22Rv1 (cell line): ENCODE data around the gene SPATA13.

ENCODE experiments used
- H3K27ac ChIP-seq: fragments of 450-650 bp; 2 replicates; pipeline ENCODE4 v1.5.1; 2017
- ZFX ChIP-seq: fragments of 450-650 bp; IDR thresholded peaks from 2 replicates; pipeline ENCODE4 v1.6.1; 2017; ENCODE audit warnings: antibody characterized with exemption, borderline replicate concordance
- TF ChIP-seq, protein P1 (sequence below): fragments of 450-650 bp; IDR thresholded peaks from 2 replicates; pipeline ENCODE4 v1.5.1; 2017; ENCODE audit warnings: mild to moderate bottlenecking

SPATA13 gene

GRCh38 chr13:24287748-24288287, 127.3 kb downstream of the SPATA13 start:
- H3K27ac ChIP-seq, result no peak overlapping the region
- TF ChIP-seq ZFX, result no peak
- TF ChIP-seq, protein P1, sequence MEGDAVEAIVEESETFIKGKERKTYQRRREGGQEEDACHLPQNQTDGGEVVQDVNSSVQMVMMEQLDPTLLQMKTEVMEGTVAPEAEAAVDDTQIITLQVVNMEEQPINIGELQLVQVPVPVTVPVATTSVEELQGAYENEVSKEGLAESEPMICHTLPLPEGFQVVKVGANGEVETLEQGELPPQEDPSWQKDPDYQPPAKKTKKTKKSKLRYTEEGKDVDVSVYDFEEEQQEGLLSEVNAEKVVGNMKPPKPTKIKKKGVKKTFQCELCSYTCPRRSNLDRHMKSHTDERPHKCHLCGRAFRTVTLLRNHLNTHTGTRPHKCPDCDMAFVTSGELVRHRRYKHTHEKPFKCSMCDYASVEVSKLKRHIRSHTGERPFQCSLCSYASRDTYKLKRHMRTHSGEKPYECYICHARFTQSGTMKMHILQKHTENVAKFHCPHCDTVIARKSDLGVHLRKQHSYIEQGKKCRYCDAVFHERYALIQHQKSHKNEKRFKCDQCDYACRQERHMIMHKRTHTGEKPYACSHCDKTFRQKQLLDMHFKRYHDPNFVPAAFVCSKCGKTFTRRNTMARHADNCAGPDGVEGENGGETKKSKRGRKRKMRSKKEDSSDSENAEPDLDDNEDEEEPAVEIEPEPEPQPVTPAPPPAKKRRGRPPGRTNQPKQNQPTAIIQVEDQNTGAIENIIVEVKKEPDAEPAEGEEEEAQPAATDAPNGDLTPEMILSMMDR, result no peak

DNA sequence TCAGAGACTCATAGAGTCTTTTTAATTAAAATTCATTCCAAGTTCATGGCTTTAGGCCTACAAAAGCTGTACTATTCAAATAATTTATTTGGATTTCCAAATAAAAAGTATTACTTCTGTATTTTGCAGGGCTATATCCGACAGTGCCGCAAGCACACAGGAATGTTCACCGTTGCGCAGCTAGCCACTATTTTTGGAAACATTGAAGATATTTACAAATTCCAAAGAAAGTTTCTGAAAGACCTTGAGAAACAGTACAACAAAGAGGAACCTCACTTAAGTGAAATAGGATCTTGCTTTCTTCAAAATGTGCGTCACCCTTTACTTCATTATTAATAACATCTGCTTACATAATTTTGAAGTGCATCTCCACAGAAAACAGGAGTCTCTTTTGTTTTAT, 128.3 kb downstream of the SPATA13 start:
- no peak overlapping the region for H3K27ac ChIP-seq
- TF ChIP-seq ZFX, result no peak
- TF ChIP-seq, protein P1, result no peak

DNA sequence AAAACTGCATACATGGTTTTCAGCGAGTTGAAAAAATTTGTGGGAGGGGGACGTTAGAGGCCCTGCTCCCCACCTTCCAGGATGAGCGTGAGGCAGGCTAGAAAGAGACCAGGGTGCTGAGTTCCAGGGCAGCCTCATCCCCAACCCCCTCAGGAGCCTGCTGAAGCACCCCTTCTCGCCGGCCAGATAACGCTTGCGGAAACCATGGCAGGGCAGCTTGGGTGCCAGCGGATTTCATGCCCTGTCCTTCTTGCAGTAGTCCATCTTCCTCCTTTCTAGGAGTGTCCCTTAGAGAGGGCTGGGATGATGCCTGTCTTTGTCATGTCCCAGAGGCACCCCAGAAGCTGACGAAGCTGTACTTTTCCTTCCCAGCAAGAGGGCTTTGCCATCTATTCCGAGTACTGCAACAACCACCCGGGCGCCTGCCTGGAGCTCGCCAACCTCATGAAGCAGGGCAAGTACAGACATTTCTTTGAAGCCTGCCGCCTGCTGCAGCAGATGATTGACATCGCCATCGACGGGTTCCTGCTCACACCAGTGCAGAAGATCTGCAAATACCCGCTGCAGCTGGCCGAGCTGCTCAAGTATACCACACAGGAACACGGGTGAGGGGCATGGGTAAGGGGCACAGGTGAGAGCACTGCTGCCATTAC, 129.9 kb downstream of the SPATA13 start:
- H3K27ac ChIP-seq, result no peak overlapping the region

GRCh38 chr13:24292481-24292880, 132.0 kb downstream of the SPATA13 start:
- no peak overlapping the region for H3K27ac ChIP-seq
- no peak for TF ChIP-seq ZFX
- TF ChIP-seq, protein P1, result no peak

More for the DNA sequence above, 129.9 kb downstream of the SPATA13 start:
- TF ChIP-seq ZFX, result no peak
- TF ChIP-seq, protein P1, result no peak

- H3K27ac ChIP-seq, result no peak overlapping the region
- TF ChIP-seq, protein P1, result no peak
- TF ChIP-seq ZFX, result no peak
Measured at GRCh38 chr13:24293746-24294145, 133.2 kb downstream of the SPATA13 start.

GRCh38 chr13:24299488-24300114, 139.1 kb downstream of the SPATA13 start:
- H3K27ac ChIP-seq, result no peak overlapping the region
- no peak for TF ChIP-seq ZFX
- TF ChIP-seq, protein P1, result no peak

DNA sequence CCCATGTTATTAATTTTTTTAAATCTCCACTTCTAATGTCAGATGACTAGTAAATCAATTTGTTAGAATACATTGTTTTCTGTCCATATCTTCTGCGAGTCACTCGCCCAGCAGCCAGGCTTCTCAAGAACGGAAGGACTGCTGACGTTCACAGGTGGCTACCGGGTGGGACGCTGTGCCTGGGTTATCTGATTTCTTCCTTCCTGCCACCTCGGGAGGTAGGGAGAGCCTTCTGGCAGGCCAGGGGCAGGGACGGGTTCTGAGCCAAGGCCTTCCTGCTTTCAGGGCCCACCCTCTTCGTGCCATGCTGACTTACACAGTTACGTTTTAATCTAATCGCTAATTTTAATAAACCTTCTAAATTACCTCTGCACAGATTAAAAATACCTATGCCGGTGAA, 140.9 kb downstream of the SPATA13 start:
- TF ChIP-seq, protein P1, result no peak
- TF ChIP-seq ZFX, result no peak
- no peak overlapping the region for H3K27ac ChIP-seq
